Tibial nerve (tissue), 4 donors: ENCODE data around the gene FNDC3A. TPM values are rescaled to one million over a fixed set of nuclear protein-coding genes. Genes with fewer than 3 reads are reported as not detected.
"Not testable (repeated sequence)": the region's sequence is repeated elsewhere in the genome, so short reads cannot be mapped to it uniquely, and the experiment has no call there.

Experiments
- DNase-seq, 2 donors: peaks; one replicate each; pipeline ENCODE4 v3.0.0-alpha.2; 2019; ENCODE audit warnings: low spot score in 2 of 2
- H3K27ac ChIP-seq, 4 donors: fragments of 200-600 bp; sonication (generic) in 3 of 4; one replicate each; pipeline ENCODE4 v1.5.1; 2017 to 2019; ENCODE audit warnings: mild to moderate bottlenecking in 1 of 4
- H3K27me3 ChIP-seq, 2 donors: fragments of 200-600 bp; sonication (generic) in 1 of 2; one replicate each; pipeline versions ENCODE4 v1.5.1 to v1.6.0; 2017 to 2019
- H3K36me3 ChIP-seq, 3 donors: fragments of 200-600 bp; sonication (generic); one replicate each; pipeline ENCODE4 v1.5.1; 2018 to 2019
- H3K4me1 ChIP-seq, 4 donors: fragments of 200-600 bp; sonication (generic) in 3 of 4; one replicate each; pipeline ENCODE4 v1.5.1; 2017 to 2019
- H3K4me3 ChIP-seq, 4 donors: fragments of 200-600 bp; sonication (generic) in 3 of 4; one replicate each; pipeline ENCODE4 v1.5.1; 2017 to 2019; ENCODE audit warnings: mild to moderate bottlenecking in 1 of 4, moderate library complexity in 1 of 4
- H3K9me3 ChIP-seq, 4 donors: fragments of 200-600 bp; sonication (generic) in 3 of 4; one replicate each; pipeline ENCODE4 v1.5.1; 2017 to 2019
- EP300 ChIP-seq, 2 donors: sonication (generic); formaldehyde crosslinking; IDR thresholded peaks; one replicate each; pipeline ENCODE4 v1.6.1; 2017; ENCODE audit warnings: antibody characterized with exemption in 2 of 2, mild to moderate bottlenecking in 1 of 2
- POLR2A ChIP-seq, 2 donors: fragments of 450-650 bp; IDR thresholded peaks; one replicate each; pipeline ENCODE4 v1.6.1; 2017; ENCODE audit warnings: antibody characterized with exemption in 2 of 2, mild to moderate bottlenecking in 2 of 2, moderate library complexity in 2 of 2
- WGBS, 2 donors: methylation state at CpG; one replicate each; pipeline ENCODE4 v1.1.5; 2018; 5-methylcytosine and 5-hydroxymethylcytosine counted together
- total RNA-seq, 4 donors: library from RNA; depleted of rRNA; stranded (reverse); fragments of >200 nt; gene quantifications; one replicate each; pipeline ENCODE4 v1.1.0, GENCODE V29; 2016
- TF ChIP-seq, protein P1 (sequence below), 5 experiments: fragments of 200-600 bp in 3 of 5; fragments of 450-650 bp in 2 of 5; sonication (generic) in 3 of 5; IDR thresholded peaks; one replicate each; pipeline ENCODE4 v1.5.1; 2016 to 2019; ENCODE audit warnings: antibody characterized with exemption in 5 of 5, mild to moderate bottlenecking in 3 of 5, moderate library complexity in 2 of 5

Gene FNDC3A
- total RNA-seq, 4 donors from 2014 or later = 38.2 to 57.7 (median 47.0) TPM

DNA sequence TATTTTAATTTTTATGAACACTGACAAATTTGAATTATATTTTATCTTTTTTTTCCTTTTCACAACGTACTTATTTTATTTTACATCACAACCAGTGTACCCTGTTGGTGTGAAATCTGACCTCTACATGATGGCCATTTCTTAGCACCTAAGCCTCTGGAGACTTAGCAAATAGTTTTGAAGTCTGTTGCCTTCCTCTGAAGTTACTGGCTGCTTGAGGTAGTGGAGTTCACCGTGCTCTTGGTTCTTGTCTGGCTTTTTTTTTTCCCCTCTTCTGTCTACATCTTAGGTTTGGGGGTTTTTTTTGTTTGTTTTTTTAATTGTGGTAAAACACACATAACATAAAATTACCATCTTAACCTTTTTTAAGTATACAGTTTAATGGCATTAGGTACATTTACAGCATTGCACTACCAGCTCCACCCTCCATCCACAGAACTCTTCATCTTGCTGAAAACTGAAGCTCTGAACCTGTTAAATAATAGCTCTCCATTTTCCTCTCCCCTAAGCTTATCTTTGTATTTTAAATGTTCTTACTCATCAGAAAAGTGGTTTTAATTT, 150.3 kb downstream of the FNDC3A start:
- no peak for DNase-seq
- H3K4me3 ChIP-seq = no peak overlapping the region
- H3K27ac ChIP-seq = no peak overlapping the region
- H3K9me3 ChIP-seq = peaks cover 0 to 8% (median 0%) of the 10 kb centered on the region in 4 donors
- WGBS, 2 donors = 40 to 70% methylated on average over 2 of the region's 2 CpGs
- peaks cover 0 to 8% (median 0%) of the 10 kb centered on the region in 3 donors for H3K36me3 ChIP-seq
- H3K4me1 ChIP-seq = peaks cover 0 to 27% (median 2%) of the 10 kb centered on the region in 4 donors
- no peaks in the 10 kb centered on the region for H3K27me3 ChIP-seq
- TF ChIP-seq, protein P1, sequence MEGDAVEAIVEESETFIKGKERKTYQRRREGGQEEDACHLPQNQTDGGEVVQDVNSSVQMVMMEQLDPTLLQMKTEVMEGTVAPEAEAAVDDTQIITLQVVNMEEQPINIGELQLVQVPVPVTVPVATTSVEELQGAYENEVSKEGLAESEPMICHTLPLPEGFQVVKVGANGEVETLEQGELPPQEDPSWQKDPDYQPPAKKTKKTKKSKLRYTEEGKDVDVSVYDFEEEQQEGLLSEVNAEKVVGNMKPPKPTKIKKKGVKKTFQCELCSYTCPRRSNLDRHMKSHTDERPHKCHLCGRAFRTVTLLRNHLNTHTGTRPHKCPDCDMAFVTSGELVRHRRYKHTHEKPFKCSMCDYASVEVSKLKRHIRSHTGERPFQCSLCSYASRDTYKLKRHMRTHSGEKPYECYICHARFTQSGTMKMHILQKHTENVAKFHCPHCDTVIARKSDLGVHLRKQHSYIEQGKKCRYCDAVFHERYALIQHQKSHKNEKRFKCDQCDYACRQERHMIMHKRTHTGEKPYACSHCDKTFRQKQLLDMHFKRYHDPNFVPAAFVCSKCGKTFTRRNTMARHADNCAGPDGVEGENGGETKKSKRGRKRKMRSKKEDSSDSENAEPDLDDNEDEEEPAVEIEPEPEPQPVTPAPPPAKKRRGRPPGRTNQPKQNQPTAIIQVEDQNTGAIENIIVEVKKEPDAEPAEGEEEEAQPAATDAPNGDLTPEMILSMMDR (IDR thresholded peaks at IDR 0.05) = no peak
- TF ChIP-seq EP300 (IDR thresholded peaks at IDR 0.05) (no peak), POLR2A (IDR thresholded peaks at IDR 0.05) (no peak)

DNA sequence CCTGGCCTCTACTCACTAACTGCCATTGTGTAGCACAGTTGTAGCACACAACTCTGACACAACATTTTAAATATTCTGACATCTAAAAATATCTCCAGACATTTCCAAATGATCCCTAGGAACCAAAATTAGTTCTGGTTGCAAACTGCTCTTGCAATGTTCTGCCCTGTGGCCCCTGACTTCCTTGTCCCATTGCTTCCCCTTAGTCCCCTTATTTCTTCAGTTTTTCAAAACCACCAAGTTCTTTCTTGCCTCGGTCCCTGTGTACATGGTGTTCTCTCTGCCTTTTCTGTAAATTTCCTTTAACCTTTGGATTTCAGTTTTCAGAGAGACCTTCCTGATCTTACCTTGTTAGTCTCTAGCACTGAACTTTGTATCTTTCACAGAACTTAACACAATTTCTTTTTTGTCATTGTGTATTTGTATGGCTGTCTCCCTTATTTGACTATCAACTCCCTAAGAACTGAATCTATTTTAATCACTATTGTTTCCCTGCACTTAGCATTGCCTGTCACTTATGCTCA, 156.8 kb downstream of the FNDC3A start:
- no peak overlapping the region for H3K4me3 ChIP-seq
- H3K36me3 ChIP-seq = peaks cover 0 to 51% (median 0%) of the 10 kb centered on the region in 3 donors
- no peak for DNase-seq
- peak overlapping the region in 1 of 4 donors; percentile 32 for H3K27ac ChIP-seq
- TF ChIP-seq EP300 (IDR thresholded peaks at IDR 0.05) = peak in 1 of 2 donors; percentile 51
- TF ChIP-seq, protein P1 (IDR thresholded peaks at IDR 0.05) = no peak
- no peaks in the 10 kb centered on the region for H3K9me3 ChIP-seq
- H3K27me3 ChIP-seq = no peaks in the 10 kb centered on the region
- WGBS, 2 donors = 80 to 85% methylated on average over 1 of the region's 1 CpG
- peaks cover 0 to 31% (median 7%) of the 10 kb centered on the region in 4 donors for H3K4me1 ChIP-seq

DNA sequence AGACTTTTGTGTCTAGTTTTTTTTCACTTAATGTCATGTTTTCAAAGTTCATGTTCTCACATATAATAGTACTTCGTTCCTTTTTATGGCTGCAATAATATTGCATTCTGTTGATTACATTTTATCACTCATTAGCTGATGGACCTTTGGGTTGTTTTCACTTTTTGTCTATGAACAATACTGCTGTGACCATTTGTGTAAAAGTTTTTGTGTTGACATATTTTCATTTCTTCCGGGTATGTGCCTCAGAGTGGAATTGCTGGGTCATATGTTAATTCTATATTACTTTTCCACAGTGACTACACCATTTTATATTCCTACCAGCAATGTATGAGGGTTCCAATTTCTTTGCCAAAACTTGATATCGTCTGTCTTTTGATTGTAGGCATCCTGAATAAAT, 158.6 kb downstream of the FNDC3A start:
- H3K4me1 ChIP-seq = peaks cover 0 to 25% (median 7%) of the 10 kb centered on the region in 4 donors
- H3K27me3 ChIP-seq = no peaks in the 10 kb centered on the region
- H3K36me3 ChIP-seq = peaks cover 0 to 53% (median 0%) of the 10 kb centered on the region in 3 donors
- H3K9me3 ChIP-seq = no peaks in the 10 kb centered on the region
- no peak overlapping the region for H3K4me3 ChIP-seq
- no peak for DNase-seq
- TF ChIP-seq, protein P1 (IDR thresholded peaks at IDR 0.05) = no peak
- TF ChIP-seq POLR2A (IDR thresholded peaks at IDR 0.05) = no peak
- no peak for TF ChIP-seq EP300 (IDR thresholded peaks at IDR 0.05)
- WGBS, 2 donors = 82 to 89% methylated on average over 3 of the region's 3 CpGs
- H3K27ac ChIP-seq = no peak overlapping the region

DNA sequence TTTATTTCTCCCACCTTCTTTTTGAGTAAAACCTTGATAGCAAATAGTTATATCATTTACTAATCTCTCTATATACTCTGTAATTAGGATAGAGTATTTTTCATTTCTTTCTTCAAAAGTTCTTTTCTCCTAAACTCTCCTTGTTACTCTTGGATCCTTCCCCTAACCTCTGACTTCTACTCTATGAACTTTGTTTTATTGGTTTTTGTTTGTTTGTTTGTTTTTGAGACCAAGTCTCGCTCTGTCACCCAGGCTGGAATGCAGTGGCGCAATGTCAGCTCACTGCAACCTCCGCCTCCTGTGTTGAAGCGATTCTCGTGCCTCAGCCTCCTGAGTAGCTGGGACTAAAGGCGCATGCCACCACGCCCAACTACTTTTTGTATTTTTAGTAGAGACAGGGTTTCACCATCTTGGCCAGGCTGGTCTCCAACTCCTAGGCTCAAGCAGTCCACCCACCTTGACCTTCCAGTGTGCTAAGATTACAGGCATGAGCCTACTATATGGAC, 161.5 kb downstream of the FNDC3A start:
- H3K27me3 ChIP-seq, H3K4me3 ChIP-seq, H3K27ac ChIP-seq, H3K9me3 ChIP-seq, DNase-seq: not testable (repeated sequence)
- H3K36me3 ChIP-seq = peaks cover 0 to 52% (median 0%) of the 10 kb centered on the region in 3 donors
- WGBS, 2 donors = 94 to 98% methylated on average over 7 of the region's 7 CpGs
- peaks cover 0 to 16% (median 4%) of the 10 kb centered on the region in 4 donors for H3K4me1 ChIP-seq

DNA sequence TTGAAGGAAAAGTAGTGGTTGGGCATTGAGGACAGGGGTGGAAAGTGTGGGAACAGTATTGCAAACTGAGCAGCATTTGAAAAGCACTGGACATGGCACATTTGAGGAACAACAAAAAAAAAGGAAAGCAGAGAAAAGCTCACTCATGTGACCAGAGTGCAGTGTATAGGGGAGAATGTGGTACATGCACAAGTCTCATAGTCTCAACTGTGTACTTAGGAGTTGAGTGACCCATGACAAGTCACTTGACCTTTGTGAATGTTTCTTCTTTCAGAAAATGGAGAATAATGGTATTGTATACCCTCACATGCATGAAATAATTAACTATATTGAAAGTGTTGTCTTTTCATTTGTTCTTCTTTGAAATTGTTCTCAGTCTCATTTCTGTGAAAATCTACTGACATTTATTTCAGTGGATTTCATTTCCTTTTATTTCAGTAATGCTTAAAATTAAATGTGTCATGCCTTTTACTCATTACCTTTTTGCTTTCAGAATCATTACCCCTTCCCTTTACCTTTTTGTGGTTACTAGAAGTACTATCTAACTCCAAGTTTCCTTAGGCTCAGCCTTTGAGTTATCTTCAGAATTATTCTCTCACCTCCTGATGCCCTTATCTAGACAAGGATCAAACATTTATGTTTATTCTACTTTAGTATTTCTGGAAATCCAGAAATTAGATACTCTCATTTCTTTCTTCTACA, 165.3 kb downstream of the FNDC3A start:
- no peak overlapping the region for H3K27ac ChIP-seq
- H3K4me1 ChIP-seq = peaks cover 0 to 3% (median 0%) of the 10 kb centered on the region in 4 donors
- TF ChIP-seq POLR2A (IDR thresholded peaks at IDR 0.05) (no peak), EP300 (IDR thresholded peaks at IDR 0.05) (no peak)
- TF ChIP-seq, protein P1 (IDR thresholded peaks at IDR 0.05) = no peak
- H3K4me3 ChIP-seq = no peak overlapping the region
- DNase-seq = no peak
- H3K36me3 ChIP-seq = peaks cover 0 to 58% (median 4%) of the 10 kb centered on the region in 3 donors
- no peaks in the 10 kb centered on the region for H3K9me3 ChIP-seq
- no peaks in the 10 kb centered on the region for H3K27me3 ChIP-seq
